ENCODE results near the gene CORO7.

Gene CORO7

DNA sequence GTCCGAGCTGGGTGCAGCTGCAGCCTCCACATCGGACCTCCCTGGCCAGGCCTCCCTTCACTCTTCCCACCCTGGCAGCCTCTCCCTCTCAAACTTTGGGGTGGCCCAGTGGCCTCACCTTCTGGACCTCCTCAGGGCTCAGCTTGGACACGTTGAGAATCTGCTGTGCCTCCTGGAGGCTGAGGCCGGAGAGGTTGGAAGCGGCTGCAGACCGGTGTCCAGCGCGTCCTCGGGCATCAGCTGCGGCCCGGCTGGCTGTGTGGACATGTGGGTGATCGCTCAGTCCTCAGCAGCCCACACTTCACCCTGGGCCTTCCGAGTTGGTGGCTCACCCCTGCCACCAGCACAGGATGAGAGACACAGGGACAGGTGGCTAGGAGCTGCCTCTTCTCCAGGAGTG is 75.1 kb downstream of the CORO7 start:
- H3K23ac ChIP-seq (ENCODE audit: low read depth, low read length, poor library complexity): no peak overlapping the region
- no peak overlapping the region for H3K18ac ChIP-seq (ENCODE audit: low read length)
- no peak overlapping the region for H3K9ac ChIP-seq (ENCODE audit: low read depth, low read length, poor library complexity)
- H2AK5ac ChIP-seq (ENCODE audit: low read depth, low read length): no peak overlapping the region
- H3K4ac ChIP-seq (ENCODE audit: low read length): no peak overlapping the region
- no peak overlapping the region for H3K14ac ChIP-seq (ENCODE audit: low read length)
- WGBS, 2 donors (ENCODE audit: extremely low coverage in 2 of 2, insufficient read length in 2 of 2, insufficient replicate concordance in 1 of 2): no CpG with 5 or more reads among the region's 13 CpGs
- H2BK5ac ChIP-seq (ENCODE audit: low read length): no peak overlapping the region
- peaks cover 12 to 71% of the 10 kb centered on the region in 2 donors for H3K36me3 ChIP-seq (replicated peaks in 1 of 2; ENCODE audit: control insufficient read depth in 2 of 2, insufficient read depth in 2 of 2, low read length in 2 of 2)
- no peak overlapping the region for H3K4me3 ChIP-seq (ENCODE audit: low read length in 2 of 2)
- H2AFZ ChIP-seq (ENCODE audit: low read length): no peak overlapping the region
- peaks cover 0 to 4% of the 10 kb centered on the region in 2 donors for H3K9me3 ChIP-seq (replicated peaks in 1 of 2; ENCODE audit: control insufficient read depth in 2 of 2, insufficient read depth in 1 of 2, low read depth in 1 of 2, low read length in 2 of 2)
- no peak overlapping the region for H4K8ac ChIP-seq (ENCODE audit: low read depth, low read length)
- H3K27ac ChIP-seq (replicated peaks; ENCODE audit: low read length): no peak overlapping the region
- no peak overlapping the region for H2BK120ac ChIP-seq (ENCODE audit: low read depth, low read length)
- H2BK12ac ChIP-seq (ENCODE audit: low read length): no peak overlapping the region
- no peak overlapping the region for H2BK15ac ChIP-seq (ENCODE audit: low read length)
- peaks cover 27% of the 10 kb centered on the region for H3K79me1 ChIP-seq (ENCODE audit: low read depth, low read length)
- no peaks in the 10 kb centered on the region for H3K27me3 ChIP-seq (ENCODE audit: control insufficient read depth in 3 of 3, insufficient read depth in 3 of 3, low read depth in 1 of 3, low read length in 3 of 3)
- no peak for DNase-seq (ENCODE audit: low spot score)
- no peak overlapping the region for H4K91ac ChIP-seq (ENCODE audit: low read depth, low read length, poor library complexity)
- H3K4me1 ChIP-seq (ENCODE audit: control insufficient read depth in 2 of 2, insufficient read depth in 1 of 2, low read depth in 1 of 2, low read length in 2 of 2): no peaks in the 10 kb centered on the region
- no peak overlapping the region for H3K4me2 ChIP-seq (ENCODE audit: insufficient read depth, low read length, poor library complexity, severe bottlenecking)

DNA sequence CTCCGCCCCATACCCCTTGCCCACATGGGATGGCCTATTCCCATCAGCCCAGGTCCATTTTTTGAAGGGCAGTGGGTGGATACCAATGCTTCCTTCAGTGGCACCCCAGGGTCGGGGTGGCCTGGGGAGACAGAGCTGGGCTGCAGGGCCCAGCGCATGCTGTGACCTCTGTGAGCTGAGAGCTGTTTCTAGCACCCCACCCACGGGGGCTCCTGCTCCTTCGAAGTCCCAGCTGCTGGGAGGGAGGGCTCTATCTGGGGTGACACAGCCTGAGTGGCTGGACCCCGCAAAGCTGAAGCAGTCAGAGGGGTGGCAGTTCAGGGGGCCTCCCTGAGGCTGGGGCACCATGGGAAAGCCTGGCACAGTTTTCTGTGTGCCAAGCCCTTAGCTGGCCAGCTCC is 76.0 kb downstream of the CORO7 start:
- no peak overlapping the region for H2BK12ac ChIP-seq (ENCODE audit: low read length)
- no peaks in the 10 kb centered on the region for H3K27me3 ChIP-seq (ENCODE audit: control insufficient read depth in 3 of 3, insufficient read depth in 3 of 3, low read depth in 1 of 3, low read length in 3 of 3)
- H2AK5ac ChIP-seq (ENCODE audit: low read depth, low read length): no peak overlapping the region
- peak overlapping the region; percentile 31 for H2BK120ac ChIP-seq (ENCODE audit: low read depth, low read length)
- H3K4ac ChIP-seq (ENCODE audit: low read length): no peak overlapping the region
- DNase-seq (ENCODE audit: low spot score): no peak
- H3K14ac ChIP-seq (ENCODE audit: low read length): no peak overlapping the region
- peaks cover 14 to 72% of the 10 kb centered on the region in 2 donors for H3K36me3 ChIP-seq (replicated peaks in 1 of 2; ENCODE audit: control insufficient read depth in 2 of 2, insufficient read depth in 2 of 2, low read length in 2 of 2)
- H3K18ac ChIP-seq (ENCODE audit: low read length): no peak overlapping the region
- no peak overlapping the region for H2BK15ac ChIP-seq (ENCODE audit: low read length)
- no peak overlapping the region for H3K4me2 ChIP-seq (ENCODE audit: insufficient read depth, low read length, poor library complexity, severe bottlenecking)
- peaks cover 24% of the 10 kb centered on the region for H3K79me1 ChIP-seq (ENCODE audit: low read depth, low read length)
- no peaks in the 10 kb centered on the region for H3K4me1 ChIP-seq (ENCODE audit: control insufficient read depth in 2 of 2, insufficient read depth in 1 of 2, low read depth in 1 of 2, low read length in 2 of 2)
- H3K9ac ChIP-seq (ENCODE audit: low read depth, low read length, poor library complexity): no peak overlapping the region
- no peak overlapping the region for H2AFZ ChIP-seq (ENCODE audit: low read length)
- H3K9me3 ChIP-seq (replicated peaks in 1 of 2; ENCODE audit: control insufficient read depth in 2 of 2, insufficient read depth in 1 of 2, low read depth in 1 of 2, low read length in 2 of 2): peaks cover 0 to 4% of the 10 kb centered on the region in 2 donors
- no peak overlapping the region for H3K27ac ChIP-seq (replicated peaks; ENCODE audit: low read length)
- H2BK5ac ChIP-seq (ENCODE audit: low read length): no peak overlapping the region
- no peak overlapping the region for H3K23ac ChIP-seq (ENCODE audit: low read depth, low read length, poor library complexity)
- no peak overlapping the region for H3K4me3 ChIP-seq (ENCODE audit: low read length in 2 of 2)
- H4K91ac ChIP-seq (ENCODE audit: low read depth, low read length, poor library complexity): no peak overlapping the region
- H4K8ac ChIP-seq (ENCODE audit: low read depth, low read length): no peak overlapping the region
- no CpG with 5 or more reads among the region's 6 CpGs for WGBS, 2 donors (ENCODE audit: extremely low coverage in 2 of 2, insufficient read length in 2 of 2, insufficient replicate concordance in 1 of 2)

DNA sequence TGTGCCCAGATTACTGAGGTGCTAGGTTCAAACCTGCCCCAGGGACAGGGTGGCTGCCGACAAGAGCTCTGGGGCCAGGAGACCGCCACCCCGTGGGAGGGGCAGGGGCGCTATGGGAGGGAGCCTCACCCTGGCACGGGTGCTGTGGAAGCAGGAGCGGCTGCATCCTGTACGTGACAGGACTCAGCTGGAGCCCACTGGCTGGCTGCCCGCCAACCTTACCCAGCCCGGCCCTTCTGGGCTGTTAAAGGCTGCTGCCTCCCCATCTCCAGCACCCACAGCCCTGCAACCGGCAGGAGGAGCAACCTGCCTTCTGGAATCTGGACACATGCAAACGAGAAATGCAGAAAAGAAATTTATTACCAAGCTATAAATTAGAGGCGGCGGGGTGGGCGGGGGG is 76.5 kb downstream of the CORO7 start:
- no peak overlapping the region for H3K18ac ChIP-seq (ENCODE audit: low read length)
- H2BK12ac ChIP-seq (ENCODE audit: low read length): no peak overlapping the region
- H2BK5ac ChIP-seq (ENCODE audit: low read length): peak overlapping the region; percentile 66
- peaks cover 0 to 3% of the 10 kb centered on the region in 2 donors for H3K9me3 ChIP-seq (replicated peaks in 1 of 2; ENCODE audit: control insufficient read depth in 2 of 2, insufficient read depth in 1 of 2, low read depth in 1 of 2, low read length in 2 of 2)
- no peak overlapping the region for H3K27ac ChIP-seq (replicated peaks; ENCODE audit: low read length)
- peaks cover 23% of the 10 kb centered on the region for H3K79me1 ChIP-seq (ENCODE audit: low read depth, low read length)
- no peak overlapping the region for H2AK5ac ChIP-seq (ENCODE audit: low read depth, low read length)
- no CpG with 5 or more reads among the region's 14 CpGs for WGBS, 2 donors (ENCODE audit: extremely low coverage in 2 of 2, insufficient read length in 2 of 2, insufficient replicate concordance in 1 of 2)
- H3K4ac ChIP-seq (ENCODE audit: low read length): no peak overlapping the region
- H3K4me2 ChIP-seq (ENCODE audit: insufficient read depth, low read length, poor library complexity, severe bottlenecking): no peak overlapping the region
- H4K91ac ChIP-seq (ENCODE audit: low read depth, low read length, poor library complexity): no peak overlapping the region
- no peak for DNase-seq (ENCODE audit: low spot score)
- no peak overlapping the region for H3K14ac ChIP-seq (ENCODE audit: low read length)
- H3K36me3 ChIP-seq (replicated peaks in 1 of 2; ENCODE audit: control insufficient read depth in 2 of 2, insufficient read depth in 2 of 2, low read length in 2 of 2): peaks cover 18 to 71% of the 10 kb centered on the region in 2 donors
- H2BK120ac ChIP-seq (ENCODE audit: low read depth, low read length): no peak overlapping the region
- H3K4me3 ChIP-seq (ENCODE audit: low read length in 2 of 2): no peak overlapping the region
- no peak overlapping the region for H2BK15ac ChIP-seq (ENCODE audit: low read length)
- no peak overlapping the region for H3K9ac ChIP-seq (ENCODE audit: low read depth, low read length, poor library complexity)
- peak overlapping the region; percentile 6 for H3K23ac ChIP-seq (ENCODE audit: low read depth, low read length, poor library complexity)
- no peaks in the 10 kb centered on the region for H3K27me3 ChIP-seq (ENCODE audit: control insufficient read depth in 3 of 3, insufficient read depth in 3 of 3, low read depth in 1 of 3, low read length in 3 of 3)
- no peak overlapping the region for H4K8ac ChIP-seq (ENCODE audit: low read depth, low read length)
- H3K4me1 ChIP-seq (ENCODE audit: control insufficient read depth in 2 of 2, insufficient read depth in 1 of 2, low read depth in 1 of 2, low read length in 2 of 2): no peaks in the 10 kb centered on the region
- H2AFZ ChIP-seq (ENCODE audit: low read length): no peak overlapping the region

DNA sequence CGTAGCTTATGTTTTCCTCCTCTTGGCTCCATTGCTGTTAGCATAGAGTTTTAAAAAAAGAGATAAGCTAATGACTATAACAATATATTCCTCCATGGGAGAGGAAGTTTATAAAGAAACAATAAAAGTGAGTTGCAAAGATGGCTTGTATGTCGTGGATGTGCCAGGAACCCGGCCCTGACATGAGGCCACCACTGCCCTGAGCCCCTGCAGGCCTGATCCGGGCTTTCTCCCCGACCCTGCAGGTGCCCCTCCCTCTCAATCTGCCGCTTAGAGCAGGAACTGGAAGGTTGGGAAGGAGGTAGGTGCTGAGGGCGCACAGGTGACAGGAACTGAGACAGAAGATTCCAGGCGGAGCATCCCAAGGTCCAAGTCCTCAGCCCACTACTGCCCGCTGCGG is 76.9 kb downstream of the CORO7 start:
- H3K4me1 ChIP-seq (ENCODE audit: control insufficient read depth in 2 of 2, insufficient read depth in 1 of 2, low read depth in 1 of 2, low read length in 2 of 2): no peaks in the 10 kb centered on the region
- no peak overlapping the region for H4K91ac ChIP-seq (ENCODE audit: low read depth, low read length, poor library complexity)
- peaks cover 22% of the 10 kb centered on the region for H3K79me1 ChIP-seq (ENCODE audit: low read depth, low read length)
- no peak overlapping the region for H2AK5ac ChIP-seq (ENCODE audit: low read depth, low read length)
- DNase-seq (ENCODE audit: low spot score): no peak
- WGBS, 2 donors (ENCODE audit: extremely low coverage in 2 of 2, insufficient read length in 2 of 2, insufficient replicate concordance in 1 of 2): no CpG with 5 or more reads among the region's 10 CpGs
- H2BK15ac ChIP-seq (ENCODE audit: low read length): no peak overlapping the region
- no peak overlapping the region for H3K4me3 ChIP-seq (ENCODE audit: low read length in 2 of 2)
- no peak overlapping the region for H2BK120ac ChIP-seq (ENCODE audit: low read depth, low read length)
- peaks cover 22 to 76% of the 10 kb centered on the region in 2 donors for H3K36me3 ChIP-seq (replicated peaks in 1 of 2; ENCODE audit: control insufficient read depth in 2 of 2, insufficient read depth in 2 of 2, low read length in 2 of 2)
- H2BK12ac ChIP-seq (ENCODE audit: low read length): no peak overlapping the region
- H2BK5ac ChIP-seq (ENCODE audit: low read length): peak overlapping the region; percentile 66
- H3K27ac ChIP-seq (replicated peaks; ENCODE audit: low read length): no peak overlapping the region
- H3K4ac ChIP-seq (ENCODE audit: low read length): no peak overlapping the region
- peak overlapping the region; percentile 6 for H3K23ac ChIP-seq (ENCODE audit: low read depth, low read length, poor library complexity)
- no peak overlapping the region for H2AFZ ChIP-seq (ENCODE audit: low read length)
- no peaks in the 10 kb centered on the region for H3K9me3 ChIP-seq (replicated peaks in 1 of 2; ENCODE audit: control insufficient read depth in 2 of 2, insufficient read depth in 1 of 2, low read depth in 1 of 2, low read length in 2 of 2)
- no peak overlapping the region for H4K8ac ChIP-seq (ENCODE audit: low read depth, low read length)
- H3K18ac ChIP-seq (ENCODE audit: low read length): no peak overlapping the region
- no peak overlapping the region for H3K14ac ChIP-seq (ENCODE audit: low read length)
- no peak overlapping the region for H3K4me2 ChIP-seq (ENCODE audit: insufficient read depth, low read length, poor library complexity, severe bottlenecking)
- no peak overlapping the region for H3K9ac ChIP-seq (ENCODE audit: low read depth, low read length, poor library complexity)
- H3K27me3 ChIP-seq (ENCODE audit: control insufficient read depth in 3 of 3, insufficient read depth in 3 of 3, low read depth in 1 of 3, low read length in 3 of 3): no peaks in the 10 kb centered on the region
